RWPE1 (cell line): ENCODE data around the gene TFE3.

ENCODE experiments used
- CTCF ChIA-PET: fragments of 350-600 bp; sonication (Branson Sonifier 250); formaldehyde crosslinking; extraction: SDS; loops from one replicate; lab custom pipeline; 2021; lab: Yijun Ruan, JAX
- POLR2A ChIA-PET: fragments of 400-600 bp; formaldehyde crosslinking; extraction: SDS; loops from one replicate; lab custom pipeline; 2020; ENCODE audit warnings: antibody characterized with exemption; ENCODE audit not compliant: low non-redundant PET; lab: Yijun Ruan, JAX
- DNase-seq: peaks from one replicate; pipeline ENCODE4 v3.0.0; 2012; ENCODE audit warnings: low spot score
- H3K27ac ChIP-seq: fragments of 450-650 bp; 2 replicates; pipeline ENCODE4 v1.5.1; 2017
- TF ChIP-seq, protein P1 (sequence below): fragments of 450-650 bp; conservative IDR thresholded peaks from 2 replicates; pipeline ENCODE4 v1.5.1; 2017; ENCODE audit warnings: low read depth, mild to moderate bottlenecking

Gene TFE3

GRCh38 chrX:49061916-49062315 is 18.8 kb upstream of the TFE3 start:
- ChIA-PET POLR2A (no interaction called here), CTCF (no interaction called here)
- H3K27ac ChIP-seq: no peak overlapping the region
- no peak for DNase-seq
- TF ChIP-seq, protein P1, sequence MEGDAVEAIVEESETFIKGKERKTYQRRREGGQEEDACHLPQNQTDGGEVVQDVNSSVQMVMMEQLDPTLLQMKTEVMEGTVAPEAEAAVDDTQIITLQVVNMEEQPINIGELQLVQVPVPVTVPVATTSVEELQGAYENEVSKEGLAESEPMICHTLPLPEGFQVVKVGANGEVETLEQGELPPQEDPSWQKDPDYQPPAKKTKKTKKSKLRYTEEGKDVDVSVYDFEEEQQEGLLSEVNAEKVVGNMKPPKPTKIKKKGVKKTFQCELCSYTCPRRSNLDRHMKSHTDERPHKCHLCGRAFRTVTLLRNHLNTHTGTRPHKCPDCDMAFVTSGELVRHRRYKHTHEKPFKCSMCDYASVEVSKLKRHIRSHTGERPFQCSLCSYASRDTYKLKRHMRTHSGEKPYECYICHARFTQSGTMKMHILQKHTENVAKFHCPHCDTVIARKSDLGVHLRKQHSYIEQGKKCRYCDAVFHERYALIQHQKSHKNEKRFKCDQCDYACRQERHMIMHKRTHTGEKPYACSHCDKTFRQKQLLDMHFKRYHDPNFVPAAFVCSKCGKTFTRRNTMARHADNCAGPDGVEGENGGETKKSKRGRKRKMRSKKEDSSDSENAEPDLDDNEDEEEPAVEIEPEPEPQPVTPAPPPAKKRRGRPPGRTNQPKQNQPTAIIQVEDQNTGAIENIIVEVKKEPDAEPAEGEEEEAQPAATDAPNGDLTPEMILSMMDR: no peak

- no peak overlapping the region for H3K27ac ChIP-seq
- TF ChIP-seq, protein P1: no peak
- no peak for DNase-seq
- CTCF ChIA-PET: no interaction called here
- POLR2A ChIA-PET: no interaction called here
Observed at GRCh38 chrX:49061490-49061889, 18.3 kb upstream of the TFE3 start.

DNA sequence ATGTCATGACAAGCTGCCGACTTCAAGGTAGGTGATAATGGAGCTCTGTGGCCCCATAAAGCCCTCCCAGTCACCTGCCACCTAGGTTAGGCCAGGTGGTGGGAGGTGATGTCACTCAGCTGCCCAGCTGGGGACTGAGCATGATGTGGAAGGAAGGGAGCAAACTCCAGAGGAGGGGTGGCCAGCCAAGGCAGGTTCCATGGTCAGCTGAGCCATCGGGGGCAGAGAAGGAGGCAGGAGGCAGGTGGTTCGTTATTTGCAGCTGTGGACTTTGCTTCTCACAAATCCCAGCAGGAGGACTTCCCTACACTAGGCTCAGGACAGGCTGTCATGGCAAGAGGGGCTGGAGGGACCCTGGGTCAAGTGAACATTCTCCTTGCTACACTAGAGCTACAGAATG is 17.8 kb upstream of the TFE3 start:
- DNase-seq: no peak
- ChIA-PET POLR2A (no interaction called here), CTCF (no interaction called here)
- TF ChIP-seq, protein P1: no peak
- peak overlapping the region; percentile 83 for H3K27ac ChIP-seq

DNA sequence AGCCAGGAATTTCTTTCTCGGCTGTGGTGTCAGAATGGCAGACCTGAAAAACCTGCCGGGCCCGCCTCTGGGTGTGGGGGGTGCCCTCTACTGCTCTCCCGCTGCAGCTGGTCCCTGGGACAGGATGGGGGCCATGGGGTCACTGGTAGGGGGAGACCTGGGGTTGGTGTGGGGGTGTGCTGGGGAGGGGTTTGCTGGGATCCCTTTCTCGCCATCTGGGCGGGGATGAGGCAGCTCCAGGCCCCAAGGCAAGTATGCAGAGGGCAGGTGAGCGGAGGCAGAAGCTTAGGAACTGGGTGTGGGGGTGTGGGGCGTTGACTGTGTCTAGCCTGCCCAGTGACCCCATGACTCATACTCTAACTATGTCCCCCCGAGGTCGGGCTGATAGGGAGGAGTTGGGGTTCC is 16.5 kb upstream of the TFE3 start:
- TF ChIP-seq, protein P1: no peak
- ChIA-PET CTCF (interaction anchor here (0.7 kb wide), 1 partner anchor 16 kb away, joined by 5 read pairs; no protein-coding TSS in a partner anchor), POLR2A (interaction anchor here (0.6 to 1.1 kb wide), 3 partner anchors 14 to 371 kb away, joined by 3 read pairs; partner anchors contain the start of gene PRAF2)
- no peak for DNase-seq
- H3K27ac ChIP-seq: peak overlapping the region; percentile 83

GRCh38 chrX:49059201-49059600 is 16.0 kb upstream of the TFE3 start:
- peak overlapping the region; percentile 83 for H3K27ac ChIP-seq
- TF ChIP-seq, protein P1: no peak
- no peak for DNase-seq
- ChIA-PET CTCF (interaction anchor here (0.7 kb wide), 1 partner anchor 15 kb away, joined by 5 read pairs; no protein-coding TSS in a partner anchor), POLR2A (interaction anchor here (0.6 to 1.1 kb wide), 3 partner anchors 15 to 370 kb away, joined by 3 read pairs; partner anchors contain the start of gene PRAF2)

DNA sequence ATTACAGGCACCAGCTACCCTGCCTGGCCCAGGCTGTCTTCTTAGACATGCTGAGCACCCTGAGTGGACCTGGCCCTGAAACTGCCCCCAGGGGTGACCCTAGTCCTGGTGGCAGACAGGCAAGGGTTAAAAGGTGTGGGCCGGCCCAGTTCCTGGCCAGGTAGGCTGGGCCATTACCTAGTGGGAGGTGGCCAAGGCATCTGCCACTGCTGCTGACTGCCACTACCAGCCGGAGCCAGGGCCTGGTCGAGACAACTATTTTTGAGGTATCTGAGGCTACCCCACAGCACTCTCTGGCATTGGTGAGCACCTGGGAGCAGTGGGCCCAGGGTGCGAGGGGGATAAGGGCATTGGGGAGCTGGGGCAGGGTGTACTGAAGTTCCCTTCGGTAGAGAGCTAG is 15.6 kb upstream of the TFE3 start, which contains the start of gene CCDC120:
Gene CCDC120 (plus strand): TSS at position 206 of the 400 bp plus-strand sequence. CDS start 3,043 bp downstream, outside the sequence.
- CTCF ChIA-PET: interaction anchor here (0.7 kb wide), 1 partner anchor 15 kb away, joined by 5 read pairs; no protein-coding TSS in a partner anchor

More for the DNA sequence above, 15.6 kb upstream of the TFE3 start, which contains the start of gene CCDC120:
- no peak for DNase-seq
- peak within 1 kb of the TSS; percentile 83 for H3K27ac ChIP-seq
- TF ChIP-seq, protein P1: no peak
- POLR2A ChIA-PET: interaction anchor here (0.6 kb wide), 1 partner anchor 370 kb away, joined by 3 read pairs; no protein-coding TSS in a partner anchor
